Mesothelial cell of epicardium (in vitro differentiated cells): ENCODE data around the gene EPB41. TPM values are rescaled to one million over a fixed set of nuclear protein-coding genes. Genes with fewer than 3 reads are reported as not detected.
"Not testable (repeated sequence)": the region's sequence is repeated elsewhere in the genome, so short reads cannot be mapped to it uniquely, and the experiment has no call there.

Experiments used
- DNase-seq, 2 experiments: peaks; one replicate each; pipeline ENCODE4 v3.0.0; 2021; ENCODE audit warnings: low spot score in 2 of 2; ENCODE audit not compliant: unreplicated experiment in 2 of 2
- H3K27ac Mint-ChIP-seq: 2 replicates; pipeline ENCODE4 v1.8.0; 2021; ENCODE audit warnings: mixed read lengths
- H3K27me3 Mint-ChIP-seq: 2 replicates; pipeline ENCODE4 v1.8.0; 2021; ENCODE audit warnings: low read depth, mixed read lengths
- H3K36me3 Mint-ChIP-seq: 2 replicates; pipeline ENCODE4 v1.8.0; 2021; ENCODE audit warnings: mixed read lengths
- H3K4me1 Mint-ChIP-seq: 2 replicates; pipeline ENCODE4 v1.8.0; 2021; ENCODE audit warnings: mixed read lengths
- H3K4me3 Mint-ChIP-seq: 2 replicates; pipeline ENCODE4 v1.8.0; 2021; ENCODE audit warnings: mild to moderate bottlenecking, moderate library complexity, mixed read lengths
- H3K9me3 Mint-ChIP-seq: 2 replicates; pipeline ENCODE4 v1.8.0; 2021; ENCODE audit warnings: mixed read lengths
- total RNA-seq: library from RNA; stranded (reverse); gene quantifications from 3 replicates; pipeline ENCODE4 v1.2.1, GENCODE V29; 2021
- TF ChIP-seq, protein P1 (sequence below): fragments of 200-600 bp; sonication (generic); IDR thresholded peaks from one replicate; pipeline ENCODE4 v1.5.0; 2021; ENCODE audit warnings: antibody characterized with exemption; ENCODE audit not compliant: unreplicated experiment

The EPB41 gene
- total RNA-seq, 1 donor from 2014 or later, result 61.5 TPM

DNA sequence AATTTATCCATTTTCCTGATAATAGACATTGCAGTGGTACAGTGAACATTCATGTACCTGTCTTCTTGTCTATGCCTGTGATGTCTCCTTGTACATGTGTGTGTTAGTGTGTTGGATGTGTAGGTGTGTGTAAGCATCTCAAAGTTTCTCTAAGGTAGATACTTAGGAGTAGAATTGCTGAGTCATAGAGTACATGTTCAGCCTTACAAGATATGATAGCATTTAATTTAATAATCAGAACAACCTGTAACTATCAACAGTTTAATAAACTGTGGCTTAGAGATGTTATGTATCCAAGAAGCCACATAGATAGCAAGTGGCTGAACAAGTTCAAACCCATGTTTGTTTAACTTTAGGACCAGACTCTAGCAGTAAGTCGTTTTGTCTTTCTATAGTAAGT lies 35.6 kb downstream of the EPB41 start:
- Mint-ChIP-seq H3K36me3 (no peaks in the 10 kb centered on the region), H3K4me1 (peaks cover 11% of the 10 kb centered on the region), H3K27ac (no peak overlapping the region), H3K4me3 (no peak overlapping the region), H3K27me3 (no peaks in the 10 kb centered on the region), H3K9me3 (no peaks in the 10 kb centered on the region)
- no peak for DNase-seq
- TF ChIP-seq, protein P1, sequence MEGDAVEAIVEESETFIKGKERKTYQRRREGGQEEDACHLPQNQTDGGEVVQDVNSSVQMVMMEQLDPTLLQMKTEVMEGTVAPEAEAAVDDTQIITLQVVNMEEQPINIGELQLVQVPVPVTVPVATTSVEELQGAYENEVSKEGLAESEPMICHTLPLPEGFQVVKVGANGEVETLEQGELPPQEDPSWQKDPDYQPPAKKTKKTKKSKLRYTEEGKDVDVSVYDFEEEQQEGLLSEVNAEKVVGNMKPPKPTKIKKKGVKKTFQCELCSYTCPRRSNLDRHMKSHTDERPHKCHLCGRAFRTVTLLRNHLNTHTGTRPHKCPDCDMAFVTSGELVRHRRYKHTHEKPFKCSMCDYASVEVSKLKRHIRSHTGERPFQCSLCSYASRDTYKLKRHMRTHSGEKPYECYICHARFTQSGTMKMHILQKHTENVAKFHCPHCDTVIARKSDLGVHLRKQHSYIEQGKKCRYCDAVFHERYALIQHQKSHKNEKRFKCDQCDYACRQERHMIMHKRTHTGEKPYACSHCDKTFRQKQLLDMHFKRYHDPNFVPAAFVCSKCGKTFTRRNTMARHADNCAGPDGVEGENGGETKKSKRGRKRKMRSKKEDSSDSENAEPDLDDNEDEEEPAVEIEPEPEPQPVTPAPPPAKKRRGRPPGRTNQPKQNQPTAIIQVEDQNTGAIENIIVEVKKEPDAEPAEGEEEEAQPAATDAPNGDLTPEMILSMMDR, result no peak

DNA sequence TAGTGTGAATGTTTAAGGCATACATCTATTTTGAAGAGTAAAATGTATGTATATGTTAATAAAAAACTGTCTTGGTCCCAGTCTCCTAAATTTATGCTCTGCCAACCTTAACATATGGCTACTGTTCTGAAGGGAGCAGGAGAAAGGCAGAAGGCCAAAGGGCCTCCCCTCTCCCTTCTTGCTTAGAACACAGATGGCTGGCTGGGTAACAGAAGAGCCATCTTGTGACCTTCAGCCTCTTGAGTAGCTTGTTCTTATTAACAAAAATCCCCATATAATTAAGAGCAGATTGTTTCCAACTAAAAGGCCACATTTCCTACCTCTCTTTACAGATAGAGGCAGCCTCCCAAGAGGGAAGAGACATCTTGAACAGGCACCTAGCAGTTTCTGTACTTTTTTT lies 36.1 kb downstream of the EPB41 start:
- no peaks in the 10 kb centered on the region for H3K9me3 Mint-ChIP-seq
- TF ChIP-seq, protein P1, result no peak
- peaks cover 11% of the 10 kb centered on the region for H3K4me1 Mint-ChIP-seq
- no peak for DNase-seq
- no peaks in the 10 kb centered on the region for H3K36me3 Mint-ChIP-seq
- no peaks in the 10 kb centered on the region for H3K27me3 Mint-ChIP-seq
- no peak overlapping the region for H3K4me3 Mint-ChIP-seq
- peak overlapping the region; percentile 69 for H3K27ac Mint-ChIP-seq

DNA sequence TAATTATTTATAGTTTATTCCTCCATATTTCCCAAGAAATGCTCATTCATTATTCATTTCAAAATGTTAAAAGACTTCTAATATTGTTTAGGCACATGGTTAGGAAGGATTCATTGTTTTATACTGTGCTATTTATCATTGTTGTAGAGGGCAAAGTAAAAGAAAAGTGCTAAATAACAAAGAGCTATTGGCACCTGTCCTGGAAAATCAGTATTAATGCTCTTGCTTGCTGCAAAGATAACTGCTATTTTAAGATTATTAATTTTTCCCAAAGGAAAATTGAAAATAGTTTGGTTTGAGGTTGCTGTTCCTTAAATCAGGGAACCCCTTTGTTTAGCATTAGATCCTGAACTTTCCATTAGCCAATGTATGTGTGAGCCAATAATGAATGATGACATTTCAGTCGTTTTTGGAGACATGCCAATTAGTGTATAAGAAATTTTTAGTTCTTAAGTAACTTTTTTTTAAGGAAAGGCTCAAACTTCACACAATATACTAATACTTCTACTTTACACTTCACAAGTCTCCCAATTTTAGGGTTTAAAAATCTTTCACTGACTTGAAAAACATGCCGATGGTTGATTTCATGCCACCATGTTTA lies 39.9 kb downstream of the EPB41 start:
- TF ChIP-seq, protein P1, result no peak
- H3K4me3 Mint-ChIP-seq, result no peak overlapping the region
- DNase-seq, result no peak
- no peak overlapping the region for H3K27ac Mint-ChIP-seq
- no peaks in the 10 kb centered on the region for H3K9me3 Mint-ChIP-seq
- H3K36me3 Mint-ChIP-seq, result no peaks in the 10 kb centered on the region
- H3K27me3 Mint-ChIP-seq, result no peaks in the 10 kb centered on the region
- peaks cover 5% of the 10 kb centered on the region for H3K4me1 Mint-ChIP-seq

DNA sequence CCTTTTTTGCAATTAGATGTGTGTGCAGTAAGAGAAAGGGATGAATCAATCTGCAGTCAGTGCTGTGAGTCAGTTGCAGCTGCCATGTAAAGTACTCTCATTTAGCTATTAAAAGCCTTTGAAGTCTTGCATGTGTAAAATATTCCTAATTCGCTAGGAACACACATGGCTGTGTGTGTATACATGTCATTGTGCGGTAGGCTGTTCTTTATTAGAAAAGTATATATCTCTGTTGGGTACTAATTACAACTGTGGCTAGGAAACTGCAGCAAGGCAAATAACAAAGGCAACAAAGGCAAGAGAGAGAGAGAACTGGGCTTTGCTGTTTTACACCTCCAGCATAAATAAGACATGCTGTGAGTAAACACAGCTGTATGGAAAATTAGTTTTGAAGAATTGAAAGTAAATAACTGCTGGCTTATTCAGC lies 41.7 kb downstream of the EPB41 start:
- Mint-ChIP-seq H3K4me1 (peaks cover 2% of the 10 kb centered on the region), H3K36me3 (no peaks in the 10 kb centered on the region), H3K27me3 (no peaks in the 10 kb centered on the region), H3K27ac (no peak overlapping the region), H3K4me3 (no peak overlapping the region), H3K9me3 (no peaks in the 10 kb centered on the region)
- DNase-seq, result no peak
- TF ChIP-seq, protein P1, result no peak

DNA sequence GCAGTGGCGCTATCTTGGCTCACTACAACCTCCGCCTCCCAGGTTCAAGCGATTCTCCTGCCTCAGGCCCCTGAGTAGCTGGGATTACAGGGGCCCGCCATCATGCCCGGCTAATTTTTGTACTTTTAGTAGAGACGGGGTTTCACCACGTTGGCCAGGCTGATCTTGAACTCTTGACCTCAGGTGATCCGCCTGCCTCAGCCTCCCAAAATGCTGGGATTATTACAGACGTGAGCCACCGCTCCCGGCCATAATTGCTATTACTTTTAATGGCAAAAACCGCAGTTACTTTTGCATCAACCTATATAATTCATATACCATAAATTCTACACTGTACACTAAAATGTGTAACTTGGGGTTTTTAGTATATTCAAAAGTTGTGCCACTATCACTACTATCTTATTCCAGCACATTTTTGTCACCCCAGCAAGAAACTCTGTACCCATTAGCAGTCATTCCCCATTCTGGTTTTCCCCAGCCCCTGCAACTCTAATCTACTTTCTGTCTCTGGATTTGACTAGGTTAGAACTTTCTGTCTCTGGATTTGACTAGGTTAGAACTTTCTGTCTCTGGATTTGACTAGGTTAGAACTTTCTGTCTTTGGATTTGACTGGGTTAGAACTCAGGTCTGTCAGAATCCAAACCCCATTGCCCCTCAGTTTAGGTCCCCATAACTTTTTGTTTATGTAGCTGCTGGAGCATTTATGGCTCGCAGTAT lies 47.9 kb downstream of the EPB41 start:
- H3K4me1 Mint-ChIP-seq, H3K9me3 Mint-ChIP-seq, H3K36me3 Mint-ChIP-seq, H3K27ac Mint-ChIP-seq, DNase-seq, H3K4me3 Mint-ChIP-seq, H3K27me3 Mint-ChIP-seq: not testable (repeated sequence)

DNA sequence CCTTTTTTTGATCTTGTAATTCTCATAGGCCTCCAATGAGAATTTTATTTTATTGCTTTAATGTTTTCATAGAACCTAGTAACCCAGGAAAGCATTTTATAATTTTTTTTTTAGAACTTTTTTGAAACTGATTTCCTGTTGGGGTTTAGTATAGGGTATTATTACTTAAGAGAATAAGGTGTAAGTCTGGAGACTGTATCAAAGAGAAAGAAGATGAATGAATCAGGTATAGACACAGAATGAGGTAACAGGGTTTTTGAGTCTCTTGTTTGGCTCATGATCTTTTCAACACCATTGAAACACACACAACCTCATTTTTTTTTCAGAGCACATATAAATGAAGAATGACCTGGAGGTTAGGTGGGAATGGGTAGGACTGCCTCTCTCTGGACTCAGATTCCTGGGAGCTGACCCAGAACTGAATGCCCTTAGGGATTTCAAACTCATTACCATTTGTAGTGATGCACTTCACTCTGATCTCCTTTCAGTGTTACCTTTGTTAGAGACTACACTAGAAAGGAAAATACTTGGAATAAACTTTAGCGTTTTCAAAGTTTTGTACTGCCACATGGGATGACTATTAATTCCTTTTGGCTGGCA lies 51.0 kb downstream of the EPB41 start:
- no peak for DNase-seq
- H3K4me1 Mint-ChIP-seq, result peaks cover 4% of the 10 kb centered on the region
- H3K27ac Mint-ChIP-seq, result no peak overlapping the region
- no peak overlapping the region for H3K4me3 Mint-ChIP-seq
- no peaks in the 10 kb centered on the region for H3K9me3 Mint-ChIP-seq
- no peaks in the 10 kb centered on the region for H3K36me3 Mint-ChIP-seq
- H3K27me3 Mint-ChIP-seq, result no peaks in the 10 kb centered on the region
- TF ChIP-seq, protein P1, result no peak
